Caco-2 (cell line): ENCODE results near the gene SCAMP4. TPM values are rescaled to one million over a fixed set of nuclear protein-coding genes. Genes with fewer than 3 reads are reported as not detected.

Experiments
- BruUV-seq: library from RNA; stranded (reverse); fragments of 400-500 nt; replicated peaks from 2 replicates; lab custom pipeline; 2021; lab: Mats Ljungman, UMichigan
- CTCF ChIA-PET: fragments of 300-600 bp; sonication (Branson Sonifier 250); formaldehyde crosslinking; loops from one replicate; lab custom pipeline; 2022; ENCODE audit warnings: antibody characterized with exemption; lab: Charles Lee
- POLR2A ChIA-PET: fragments of 300-600 bp; sonication (Branson Sonifier 250); formaldehyde crosslinking; loops from one replicate; lab custom pipeline; 2022; ENCODE audit warnings: antibody characterized with exemption; lab: Charles Lee
- DNase-seq, 2 experiments: peaks; one replicate each; pipeline versions ENCODE4 v3.0.0 to v3.0.0-alpha.2; 2020 to 2022
- H3K27me3 ChIP-seq: replicated peaks from 2 replicates; pipeline ENCODE4 v1.6.0; 2011; ENCODE audit warnings: low read length; ENCODE audit not compliant: control insufficient read depth, insufficient read depth
- H3K36me3 ChIP-seq: 2 replicates; pipeline ENCODE4 v1.5.1; 2011; ENCODE audit warnings: low read length; ENCODE audit not compliant: control insufficient read depth, insufficient read depth
- H3K4me1 ChIP-seq: fragments of 250-450 bp; sonication (Bioruptor Pico); 2 replicates; pipeline ENCODE4 v1.5.1; 2020; ENCODE audit warnings: mild to moderate bottlenecking
- H3K4me3 ChIP-seq: 2 replicates; pipeline ENCODE4 v1.5.1; 2011; ENCODE audit warnings: low read depth, mild to moderate bottlenecking, control low read depth, low read length
- H3K9me3 ChIP-seq: fragments of 250-450 bp; sonication (Bioruptor Pico); 2 replicates; pipeline ENCODE4 v1.5.1; 2020; ENCODE audit warnings: mild to moderate bottlenecking, moderate library complexity
- H3K27ac Mint-ChIP-seq: one replicate; pipeline ENCODE4 v1.8.0; 2022; ENCODE audit warnings: mixed read lengths; ENCODE audit not compliant: unreplicated experiment
- H3K27me3 Mint-ChIP-seq: one replicate; pipeline ENCODE4 v1.8.0; 2022; ENCODE audit warnings: mixed read lengths; ENCODE audit not compliant: insufficient read depth, unreplicated experiment
- H3K36me3 Mint-ChIP-seq: one replicate; pipeline ENCODE4 v1.8.0; 2022; ENCODE audit warnings: mild to moderate bottlenecking, mixed read lengths; ENCODE audit not compliant: insufficient read depth, unreplicated experiment
- H3K4me1 Mint-ChIP-seq: one replicate; pipeline ENCODE4 v1.8.0; 2022; ENCODE audit warnings: low read depth, mixed read lengths; ENCODE audit not compliant: unreplicated experiment
- H3K4me3 Mint-ChIP-seq: one replicate; pipeline ENCODE4 v1.8.0; 2022; ENCODE audit warnings: mild to moderate bottlenecking, moderate library complexity, mixed read lengths; ENCODE audit not compliant: unreplicated experiment
- H3K9me3 Mint-ChIP-seq: one replicate; pipeline ENCODE4 v1.8.0; 2022; ENCODE audit warnings: mixed read lengths; ENCODE audit not compliant: unreplicated experiment
- CTCF ChIP-seq, 2 experiments: fragments of 200-600 bp in 1 of 2; IDR thresholded peaks; 1 replicate in 1 of 2; 2 replicates in 1 of 2; pipeline versions ENCODE4 v1.5.1 to v1.8.0; 2011 to 2022; ENCODE audit warnings: antibody characterized with exemption in 1 of 2, control low read depth in 1 of 2, inconsistent platforms in 1 of 2, low read depth in 1 of 2, low read length in 1 of 2, mild to moderate bottlenecking in 1 of 2, moderate library complexity in 1 of 2; ENCODE audit not compliant: insufficient read depth in 1 of 2, severe bottlenecking in 1 of 2, unreplicated experiment in 1 of 2
- intact Hi-C: fragments of 100-400 bp; cut with micrococcal nuclease; formaldehyde crosslinking; loops from one replicate; pipeline ENCODE4 v1.10.0; 2022; ENCODE audit not compliant: unreplicated experiment
- total RNA-seq: library from RNA; stranded (reverse); gene quantifications from 2 replicates; pipeline ENCODE4 v1.2.3, GENCODE V29; 2022

SCAMP4 gene
- total RNA-seq, 1 experiment from 2014 or later = 84.1 TPM

GRCh38 chr19:1860821-1861598 is 44.2 kb upstream of the SCAMP4 start:
- Mint-ChIP-seq H3K27me3 (no peaks in the 10 kb centered on the region), H3K4me1 (peaks cover 5% of the 10 kb centered on the region), H3K27ac (peak overlapping the region; percentile 35), H3K4me3 (peak overlapping the region; percentile 73), H3K36me3 (peaks cover 14% of the 10 kb centered on the region), H3K9me3 (no peaks in the 10 kb centered on the region)
- CTCF ChIA-PET = no interaction called here
- Histone ChIP-seq H3K9me3 (no peaks in the 10 kb centered on the region), H3K36me3 (no peaks in the 10 kb centered on the region), H3K4me1 (peaks cover 45% of the 10 kb centered on the region), H3K27me3 (no peaks in the 10 kb centered on the region), H3K4me3 (peak overlapping the region; percentile 89)
- DNase-seq = no peak
- POLR2A ChIA-PET = no interaction called here
- no peak for TF ChIP-seq CTCF (IDR thresholded peaks at IDR 0.05; ENCODE audit: insufficient read depth in 1 of 2, low read depth in 1 of 2, low read length in 1 of 2, severe bottlenecking in 1 of 2, unreplicated experiment in 1 of 2)
- no TSS peak for BruUV-seq
- intact Hi-C loops = no loop called here

- no peaks in the 10 kb centered on the region for H3K27me3 ChIP-seq
- Mint-ChIP-seq H3K4me1 (peaks cover 5% of the 10 kb centered on the region), H3K9me3 (no peaks in the 10 kb centered on the region), H3K36me3 (peaks cover 14% of the 10 kb centered on the region), H3K4me3 (peak overlapping the region; percentile 73), H3K27me3 (no peaks in the 10 kb centered on the region), H3K27ac (peak overlapping the region; percentile 35)
- intact Hi-C loops = no loop called here
- CTCF ChIA-PET = no interaction called here
- POLR2A ChIA-PET = no interaction called here
- peaks cover 45% of the 10 kb centered on the region for H3K4me1 ChIP-seq
- no peak for DNase-seq
- H3K9me3 ChIP-seq = no peaks in the 10 kb centered on the region
- no peaks in the 10 kb centered on the region for H3K36me3 ChIP-seq
- TF ChIP-seq CTCF (IDR thresholded peaks at IDR 0.05; ENCODE audit: insufficient read depth in 1 of 2, low read depth in 1 of 2, low read length in 1 of 2, severe bottlenecking in 1 of 2, unreplicated experiment in 1 of 2) = no peak
- no TSS peak for BruUV-seq
- H3K4me3 ChIP-seq = peak overlapping the region; percentile 89
Measured at GRCh38 chr19:1861599-1862031, 43.6 kb upstream of the SCAMP4 start.

- TF ChIP-seq CTCF (IDR thresholded peaks at IDR 0.05; ENCODE audit: insufficient read depth in 1 of 2, low read depth in 1 of 2, low read length in 1 of 2, severe bottlenecking in 1 of 2, unreplicated experiment in 1 of 2) = no peak
- no peaks in the 10 kb centered on the region for H3K27me3 Mint-ChIP-seq
- H3K4me3 ChIP-seq = peak overlapping the region; percentile 89
- peak overlapping the region; percentile 35 for H3K27ac Mint-ChIP-seq
- H3K9me3 ChIP-seq = no peaks in the 10 kb centered on the region
- no peaks in the 10 kb centered on the region for H3K36me3 ChIP-seq
- H3K27me3 ChIP-seq = no peaks in the 10 kb centered on the region
- no TSS peak for BruUV-seq
- H3K4me1 Mint-ChIP-seq = peaks cover 5% of the 10 kb centered on the region
- ChIA-PET POLR2A (no interaction called here), CTCF (no interaction called here)
- no peaks in the 10 kb centered on the region for H3K9me3 Mint-ChIP-seq
- peaks cover 14% of the 10 kb centered on the region for H3K36me3 Mint-ChIP-seq
- no peak for DNase-seq
- intact Hi-C loops = no loop called here
- peaks cover 45% of the 10 kb centered on the region for H3K4me1 ChIP-seq
- H3K4me3 Mint-ChIP-seq = peak overlapping the region; percentile 73
Measured at GRCh38 chr19:1862068-1862423, 43.2 kb upstream of the SCAMP4 start.
